OCI-LY1 (cell line): ENCODE measurements around the gene EMILIN1.

Experiments used
- H2AFZ ChIP-seq: fragments of 200-600 bp; sonication (generic), shearing (Covaris generic); 2 replicates; pipeline ENCODE4 v1.6.0; 2014; ENCODE audit warnings: antibody characterized with exemption, mild to moderate bottlenecking, low read length
- H3F3A ChIP-seq: fragments of 200-600 bp; sonication (generic), shearing (Covaris generic); 2 replicates; pipeline ENCODE4 v1.6.0; 2014; ENCODE audit warnings: mild to moderate bottlenecking, antibody characterized with exemption, low read length, moderate library complexity; ENCODE audit not compliant: insufficient read depth
- H3K27ac ChIP-seq: fragments of 200-600 bp; sonication (generic); 2 replicates; pipeline ENCODE4 v1.5.1; 2014; ENCODE audit warnings: low read length, mixed run types, mild to moderate bottlenecking, low read depth; ENCODE audit not compliant: poor library complexity, severe bottlenecking
- H3K27me3 ChIP-seq: fragments of 200-600 bp; sonication (generic); 2 replicates; pipeline ENCODE4 v1.6.0; 2014; ENCODE audit warnings: antibody characterized with exemption, mild to moderate bottlenecking, low read length, moderate library complexity; ENCODE audit not compliant: insufficient read depth
- H3K36me3 ChIP-seq: fragments of 200-600 bp; sonication (generic); 2 replicates; pipeline ENCODE4 v1.6.1; 2014; ENCODE audit warnings: mild to moderate bottlenecking, antibody characterized with exemption, low read length, moderate library complexity, mixed read lengths; ENCODE audit not compliant: insufficient read depth
- H3K4me1 ChIP-seq: fragments of 200-600 bp; sonication (generic); 2 replicates; pipeline ENCODE4 v1.5.1; 2014; ENCODE audit warnings: mild to moderate bottlenecking, low read length, moderate library complexity; ENCODE audit not compliant: insufficient read depth, severe bottlenecking
- H3K4me2 ChIP-seq: fragments of 200-600 bp; sonication (generic), shearing (Covaris generic); 2 replicates; pipeline ENCODE4 v1.6.1; 2014; ENCODE audit warnings: low read length
- H3K4me3 ChIP-seq: fragments of 200-600 bp; sonication (generic); 2 replicates; pipeline ENCODE4 v1.5.1; 2014; ENCODE audit warnings: low read length, low read depth, mild to moderate bottlenecking, mixed read lengths; ENCODE audit not compliant: poor library complexity, severe bottlenecking
- H3K79me2 ChIP-seq: fragments of 200-600 bp; shearing (Covaris generic); 2 replicates; pipeline ENCODE4 v1.6.1; 2016; ENCODE audit warnings: mixed run types, low read length, mixed read lengths; ENCODE audit not compliant: insufficient read depth
- H3K9ac ChIP-seq: fragments of 200-600 bp; sonication (generic), shearing (Covaris generic); 2 replicates; pipeline ENCODE4 v1.6.1; 2014; ENCODE audit warnings: mild to moderate bottlenecking, low read length, mixed read lengths
- H3K9me2 ChIP-seq: fragments of 200-600 bp; sonication (generic), shearing (Covaris generic); 2 replicates; pipeline ENCODE4 v1.6.1; 2014; ENCODE audit warnings: low read depth, mild to moderate bottlenecking, low read length, mixed read lengths
- H3K9me3 ChIP-seq: fragments of 200-600 bp; shearing (Covaris generic); 2 replicates; pipeline ENCODE4 v1.6.1; 2014; ENCODE audit warnings: low read length, mixed read lengths
- H4K20me1 ChIP-seq: fragments of 200-600 bp; sonication (generic), shearing (Covaris generic); 2 replicates; pipeline ENCODE4 v1.6.0; 2016; ENCODE audit warnings: mild to moderate bottlenecking, low read length; ENCODE audit not compliant: insufficient read depth
- CTCF ChIP-seq: fragments of 200-600 bp; sonication (generic), shearing (Covaris generic); IDR thresholded peaks from 2 replicates; pipeline ENCODE4 v1.5.1; 2017; ENCODE audit warnings: mild to moderate bottlenecking, antibody characterized with exemption, low read length, moderate library complexity, mixed read lengths
- EZH2 ChIP-seq: fragments of 200-600 bp; sonication (generic), shearing (Covaris generic); IDR thresholded peaks from 2 replicates; pipeline ENCODE4 v1.8.0; 2017; ENCODE audit warnings: borderline replicate concordance, mixed run types, mild to moderate bottlenecking, antibody characterized with exemption, low read length, moderate library complexity, mixed read lengths

EMILIN1 gene

GRCh38 chr2:27058210-27058609, 20.2 kb upstream of the EMILIN1 start:
- Histone ChIP-seq H4K20me1 (no peaks in the 10 kb centered on the region), H3K9ac (no peak overlapping the region), H3K36me3 (peaks cover 58% of the 10 kb centered on the region), H3K9me3 (no peaks in the 10 kb centered on the region), H3F3A (no peaks in the 10 kb centered on the region), H2AFZ (no peak overlapping the region), H3K9me2 (no peaks in the 10 kb centered on the region), H3K27ac (no peak overlapping the region), H3K27me3 (no peaks in the 10 kb centered on the region), H3K79me2 (no peaks in the 10 kb centered on the region), H3K4me3 (no peak overlapping the region), H3K4me1 (no peaks in the 10 kb centered on the region), H3K4me2 (no peak overlapping the region)
- TF ChIP-seq CTCF, result no peak
- no peak for TF ChIP-seq EZH2

- Histone ChIP-seq H3K27ac (no peak overlapping the region), H3K9me2 (no peaks in the 10 kb centered on the region), H3K9ac (no peak overlapping the region), H3K27me3 (no peaks in the 10 kb centered on the region), H3K9me3 (no peaks in the 10 kb centered on the region), H3K4me3 (no peak overlapping the region), H3K36me3 (peaks cover 47% of the 10 kb centered on the region), H3K4me1 (no peaks in the 10 kb centered on the region), H3K79me2 (no peaks in the 10 kb centered on the region), H3K4me2 (no peak overlapping the region), H2AFZ (no peak overlapping the region), H4K20me1 (no peaks in the 10 kb centered on the region), H3F3A (no peaks in the 10 kb centered on the region)
- TF ChIP-seq EZH2 (no peak), CTCF (no peak)
Measured at GRCh38 chr2:27059141-27059820, 19.1 kb upstream of the EMILIN1 start.

- peaks cover 44% of the 10 kb centered on the region for H3K36me3 ChIP-seq
- H3K27me3 ChIP-seq, result no peaks in the 10 kb centered on the region
- TF ChIP-seq EZH2 (no peak), CTCF (no peak)
- H2AFZ ChIP-seq, result no peak overlapping the region
- no peaks in the 10 kb centered on the region for H3F3A ChIP-seq
- no peak overlapping the region for H3K4me3 ChIP-seq
- H3K79me2 ChIP-seq, result no peaks in the 10 kb centered on the region
- no peaks in the 10 kb centered on the region for H3K9me2 ChIP-seq
- no peak overlapping the region for H3K27ac ChIP-seq
- no peaks in the 10 kb centered on the region for H4K20me1 ChIP-seq
- no peaks in the 10 kb centered on the region for H3K4me1 ChIP-seq
- no peaks in the 10 kb centered on the region for H3K9me3 ChIP-seq
- no peak overlapping the region for H3K9ac ChIP-seq
- no peak overlapping the region for H3K4me2 ChIP-seq
Measured at GRCh38 chr2:27060323-27060722, 18.1 kb upstream of the EMILIN1 start.
